CD14-positive monocyte (primary cell): ENCODE data around the gene SART3. TPM values are rescaled to one million over a fixed set of nuclear protein-coding genes. Genes with fewer than 3 reads are reported as not detected.

ENCODE experiments used
- DNase-seq, 3 donors: peaks; one replicate each; pipeline ENCODE4 v3.0.0-alpha.2; 2011 to 2022
- H2AFZ ChIP-seq: 2 replicates; pipeline ENCODE4 v1.6.0; 2012; ENCODE audit warnings: mild to moderate bottlenecking, low read depth, low read length, inconsistent platforms; ENCODE audit not compliant: insufficient read depth, poor library complexity, severe bottlenecking
- H3K27ac ChIP-seq, 2 donors: 1 replicate in 1 of 2; 2 replicates in 1 of 2; pipeline ENCODE4 v1.5.1; 2012 to 2013; ENCODE audit warnings: low read length in 2 of 2, control low read depth in 1 of 2, inconsistent platforms in 1 of 2, low read depth in 1 of 2, mild to moderate bottlenecking in 1 of 2
- H3K27me3 ChIP-seq, 2 donors: one replicate each; pipeline versions ENCODE4 v1.6.0 to v1.6.1; 2011 to 2013; ENCODE audit warnings: low read length in 2 of 2; ENCODE audit not compliant: control insufficient read depth in 2 of 2, insufficient read depth in 2 of 2
- H3K36me3 ChIP-seq, 2 donors: replicated peaks in 1 of 2; 1 replicate in 1 of 2; 2 replicates in 1 of 2; pipeline versions ENCODE4 v1.5.1 to v1.6.1; 2012 to 2013; ENCODE audit warnings: low read length in 2 of 2, control low read depth in 1 of 2, inconsistent platforms in 1 of 2, mild to moderate bottlenecking in 1 of 2; ENCODE audit not compliant: insufficient read depth in 2 of 2, control insufficient read depth in 1 of 2
- H3K4me1 ChIP-seq, 2 donors: 1 replicate in 1 of 2; 2 replicates in 1 of 2; pipeline versions ENCODE4 v1.5.1 to v1.6.1; 2012 to 2013; ENCODE audit warnings: low read length in 2 of 2, control low read depth in 1 of 2, inconsistent platforms in 1 of 2, mild to moderate bottlenecking in 1 of 2, moderate library complexity in 1 of 2; ENCODE audit not compliant: insufficient read depth in 2 of 2, control insufficient read depth in 1 of 2
- H3K4me2 ChIP-seq: replicated peaks from 2 replicates; pipeline ENCODE3; 2012; ENCODE audit warnings: low read length, moderate library complexity, mild to moderate bottlenecking; ENCODE audit not compliant: poor library complexity, severe bottlenecking; ENCODE audit errors: extremely low read depth
- H3K4me3 ChIP-seq, 3 experiments: fragments of 200-600 bp in 1 of 3; sonication (generic) in 1 of 3; replicated peaks in 1 of 3; 1 replicate in 2 of 3; 2 replicates in 1 of 3; pipeline ENCODE4 v1.5.1; 2011 to 2013; ENCODE audit warnings: low read length in 3 of 3, mild to moderate bottlenecking in 3 of 3, control low read depth in 2 of 3, low read depth in 2 of 3, inconsistent platforms in 1 of 3, moderate library complexity in 1 of 3
- H3K79me2 ChIP-seq: 2 replicates; pipeline ENCODE4 v1.6.0; 2012; ENCODE audit warnings: mild to moderate bottlenecking, control low read depth, inconsistent platforms, low read length, moderate library complexity; ENCODE audit not compliant: insufficient read depth
- H3K9ac ChIP-seq: 2 replicates; pipeline ENCODE4 v1.6.0; 2017; ENCODE audit warnings: low read length, mild to moderate bottlenecking; ENCODE audit not compliant: insufficient read depth, poor library complexity, severe bottlenecking
- H3K9me3 ChIP-seq, 2 donors: replicated peaks in 1 of 2; 1 replicate in 1 of 2; 2 replicates in 1 of 2; pipeline versions ENCODE4 v1.5.1 to v1.6.1; 2012 to 2013; ENCODE audit warnings: low read length in 2 of 2, control low read depth in 1 of 2; ENCODE audit not compliant: control insufficient read depth in 1 of 2, insufficient read depth in 1 of 2
- H4K20me1 ChIP-seq: 2 replicates; pipeline ENCODE4 v1.6.0; 2012; ENCODE audit warnings: mild to moderate bottlenecking, low read length, control low read depth, moderate library complexity; ENCODE audit not compliant: insufficient read depth
- H3K27ac Mint-ChIP-seq, 7 donors: one replicate each; pipeline ENCODE4 v1.8.0; 2020; ENCODE audit warnings: mild to moderate bottlenecking in 7 of 7, mixed read lengths in 7 of 7, moderate library complexity in 6 of 7, inconsistent platforms in 2 of 7
- H3K27me3 Mint-ChIP-seq, 3 donors: one replicate each; pipeline ENCODE4 v1.8.0; 2021 to 2022; ENCODE audit warnings: low read depth in 3 of 3, mild to moderate bottlenecking in 3 of 3, mixed read lengths in 3 of 3, moderate library complexity in 3 of 3, inconsistent platforms in 1 of 3
- H3K36me3 Mint-ChIP-seq, 2 donors: one replicate each; pipeline ENCODE4 v1.8.0; 2020; ENCODE audit warnings: mixed read lengths in 2 of 2, inconsistent platforms in 1 of 2, mild to moderate bottlenecking in 1 of 2
- H3K4me1 Mint-ChIP-seq: one replicate; pipeline ENCODE4 v1.8.0; 2020; ENCODE audit warnings: mild to moderate bottlenecking, mixed read lengths
- H3K4me3 Mint-ChIP-seq, 2 donors: one replicate each; pipeline ENCODE4 v1.8.0; 2020; ENCODE audit warnings: mild to moderate bottlenecking in 2 of 2, mixed read lengths in 2 of 2, moderate library complexity in 1 of 2
- H3K9me3 Mint-ChIP-seq, 7 donors: one replicate each; pipeline ENCODE4 v1.8.0; 2020 to 2022; ENCODE audit warnings: mixed read lengths in 7 of 7, mild to moderate bottlenecking in 6 of 7, moderate library complexity in 6 of 7, inconsistent platforms in 2 of 7
- CTCF ChIP-seq: fragments of 200-600 bp; IDR thresholded peaks from one replicate; pipeline ENCODE4 v1.8.0; 2022; ENCODE audit warnings: antibody characterized with exemption, mild to moderate bottlenecking
- WGBS: methylation state at CpG from one replicate; pipeline ENCODE4 v1.1.5; 2013; ENCODE audit warnings: missing lambda C conversion rate; ENCODE audit not compliant: insufficient coverage; 5-methylcytosine and 5-hydroxymethylcytosine counted together
- intact Hi-C, 2 donors: fragments of 100-400 bp; cut with micrococcal nuclease; formaldehyde crosslinking; loops; one replicate each; pipeline versions ENCODE4 v1.15.0 to v1.15.1; 2023
- polyA plus RNA-seq, 3 donors: library from polyadenylated mRNA; depleted of rRNA in 1 of 3; unstranded in 2 of 3; stranded (reverse) in 1 of 3; fragments of 300-500 nt in 2 of 3; fragments of >200 nt in 1 of 3; fragmentation: Illumina TruSeq in 2 of 3; gene quantifications; 1 replicate in 2 of 3; 2 replicates in 1 of 3; pipeline ENCODE4 v1.2.3, GENCODE V29; 2012 to 2021

SART3 gene
- polyA plus RNA-seq, 3 donors = 10.3 to 20.9 (median 20.6) TPM

- H3K27ac ChIP-seq = no peak overlapping the region
- Mint-ChIP-seq H3K4me1 (no peaks in the 10 kb centered on the region), H3K9me3 (no peaks in the 10 kb centered on the region), H3K27me3 (no peaks in the 10 kb centered on the region), H3K4me3 (no peak overlapping the region), H3K36me3 (peaks cover 81 to 97% of the 10 kb centered on the region in 2 donors), H3K27ac (peak overlapping the region in 1 of 7 donors; percentile 52)
- H2AFZ ChIP-seq = no peak overlapping the region
- H4K20me1 ChIP-seq = peaks cover under 1% of the 10 kb centered on the region
- no peaks in the 10 kb centered on the region for H3K4me1 ChIP-seq
- H3K36me3 ChIP-seq = peaks cover 89 to 100% of the 10 kb centered on the region in 2 donors
- intact Hi-C loops = no loop called here
- no peaks in the 10 kb centered on the region for H3K79me2 ChIP-seq
- H3K9me3 ChIP-seq = no peaks in the 10 kb centered on the region
- DNase-seq = no peak
- 100% methylated on average over 5 of the region's 15 CpGs for WGBS
- no peak overlapping the region for H3K4me3 ChIP-seq
- no peak for TF ChIP-seq CTCF
- no peak overlapping the region for H3K4me2 ChIP-seq
- H3K27me3 ChIP-seq = no peaks in the 10 kb centered on the region
- H3K9ac ChIP-seq = no peak overlapping the region
These were observed 28.8 kb downstream of the SART3 start for GRCh38 chr12:108531929-108532848.

GRCh38 chr12:108530161-108530560 is 30.8 kb downstream of the SART3 start:
- Histone ChIP-seq H3K9me3 (no peaks in the 10 kb centered on the region), H2AFZ (no peak overlapping the region), H3K27ac (no peak overlapping the region), H3K79me2 (no peaks in the 10 kb centered on the region), H3K27me3 (no peaks in the 10 kb centered on the region), H3K36me3 (peaks cover 89 to 100% of the 10 kb centered on the region in 2 donors), H3K4me3 (no peak overlapping the region), H3K4me1 (no peaks in the 10 kb centered on the region), H3K9ac (no peak overlapping the region), H3K4me2 (no peak overlapping the region), H4K20me1 (peaks cover 4% of the 10 kb centered on the region)
- no peak for DNase-seq
- WGBS = 98% methylated on average over 5 of the region's 9 CpGs
- Mint-ChIP-seq H3K36me3 (peaks cover 82 to 97% of the 10 kb centered on the region in 2 donors), H3K27me3 (no peaks in the 10 kb centered on the region), H3K27ac (peak overlapping the region in 1 of 7 donors; percentile 57), H3K4me3 (no peak overlapping the region), H3K9me3 (no peaks in the 10 kb centered on the region), H3K4me1 (no peaks in the 10 kb centered on the region)
- intact Hi-C loops = no loop called here
- TF ChIP-seq CTCF = no peak
